ENCODE measurements around the gene NUTM1.

The NUTM1 gene

DNA sequence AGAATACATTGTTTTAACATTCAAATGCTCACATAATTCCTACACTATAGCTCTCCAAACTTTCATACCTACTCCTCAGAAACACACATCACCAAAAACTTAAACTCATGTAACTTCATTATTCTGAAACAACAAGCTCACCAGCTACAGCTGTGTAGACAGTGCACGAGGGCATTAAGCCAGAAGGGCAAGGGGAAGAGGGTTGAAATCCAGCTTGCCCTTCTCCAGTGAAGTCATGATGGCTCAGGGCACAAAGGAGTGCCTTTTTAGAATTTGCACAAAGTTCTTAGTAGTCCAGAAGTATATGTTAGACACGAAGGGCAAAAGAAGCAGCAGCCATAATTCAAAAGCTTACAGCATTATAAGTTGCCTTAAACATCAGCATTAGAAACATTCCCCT, 14.1 kb upstream of the NUTM1 start:
- in situ Hi-C loops (cut with MboI; ENCODE audit: low sequenced_read_pairs, unreplicated experiment): no loop called here
- TF ChIP-seq, protein P1, sequence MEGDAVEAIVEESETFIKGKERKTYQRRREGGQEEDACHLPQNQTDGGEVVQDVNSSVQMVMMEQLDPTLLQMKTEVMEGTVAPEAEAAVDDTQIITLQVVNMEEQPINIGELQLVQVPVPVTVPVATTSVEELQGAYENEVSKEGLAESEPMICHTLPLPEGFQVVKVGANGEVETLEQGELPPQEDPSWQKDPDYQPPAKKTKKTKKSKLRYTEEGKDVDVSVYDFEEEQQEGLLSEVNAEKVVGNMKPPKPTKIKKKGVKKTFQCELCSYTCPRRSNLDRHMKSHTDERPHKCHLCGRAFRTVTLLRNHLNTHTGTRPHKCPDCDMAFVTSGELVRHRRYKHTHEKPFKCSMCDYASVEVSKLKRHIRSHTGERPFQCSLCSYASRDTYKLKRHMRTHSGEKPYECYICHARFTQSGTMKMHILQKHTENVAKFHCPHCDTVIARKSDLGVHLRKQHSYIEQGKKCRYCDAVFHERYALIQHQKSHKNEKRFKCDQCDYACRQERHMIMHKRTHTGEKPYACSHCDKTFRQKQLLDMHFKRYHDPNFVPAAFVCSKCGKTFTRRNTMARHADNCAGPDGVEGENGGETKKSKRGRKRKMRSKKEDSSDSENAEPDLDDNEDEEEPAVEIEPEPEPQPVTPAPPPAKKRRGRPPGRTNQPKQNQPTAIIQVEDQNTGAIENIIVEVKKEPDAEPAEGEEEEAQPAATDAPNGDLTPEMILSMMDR (IDR thresholded peaks at IDR 0.05; ENCODE audit: borderline replicate concordance, control extremely low read depth, extremely low read depth, insufficient read depth, missing control alignments): no peak

DNA sequence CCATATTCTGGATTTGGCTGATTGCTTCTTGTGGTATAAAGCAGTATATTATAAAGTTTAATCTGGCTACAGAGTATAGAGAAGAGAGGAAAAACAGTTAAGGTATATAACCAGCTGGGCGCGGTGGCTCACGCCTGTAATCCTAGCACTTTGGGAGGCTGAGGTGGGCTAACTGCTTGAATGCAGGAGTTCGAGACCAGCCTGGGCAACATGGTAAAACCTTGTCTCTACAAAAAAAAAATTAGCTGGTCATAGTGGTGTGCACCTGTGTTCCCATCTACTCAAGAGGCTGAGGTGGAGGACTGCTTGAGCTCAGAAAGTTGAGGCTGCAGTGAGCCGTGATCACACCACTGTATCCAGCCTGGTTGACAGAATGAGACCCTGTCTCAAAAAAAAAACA, 12.8 kb upstream of the NUTM1 start:
- in situ Hi-C loops (cut with MboI; ENCODE audit: low sequenced_read_pairs, unreplicated experiment): no loop called here
- TF ChIP-seq, protein P1 (IDR thresholded peaks at IDR 0.05; ENCODE audit: borderline replicate concordance, control extremely low read depth, extremely low read depth, insufficient read depth, missing control alignments): no peak
- no peak for DNase-seq (ENCODE audit: low spot score)

More for the DNA sequence above, 14.1 kb upstream of the NUTM1 start:
- no peak for DNase-seq (ENCODE audit: low spot score)

GRCh38 chr15:34331809-34332208, 11.3 kb upstream of the NUTM1 start:
- TF ChIP-seq, protein P1 (IDR thresholded peaks at IDR 0.05; ENCODE audit: borderline replicate concordance, control extremely low read depth, extremely low read depth, insufficient read depth, missing control alignments): no peak
- no peak for DNase-seq (ENCODE audit: low spot score)
- in situ Hi-C loops (cut with MboI; ENCODE audit: low sequenced_read_pairs, unreplicated experiment): no loop called here

DNA sequence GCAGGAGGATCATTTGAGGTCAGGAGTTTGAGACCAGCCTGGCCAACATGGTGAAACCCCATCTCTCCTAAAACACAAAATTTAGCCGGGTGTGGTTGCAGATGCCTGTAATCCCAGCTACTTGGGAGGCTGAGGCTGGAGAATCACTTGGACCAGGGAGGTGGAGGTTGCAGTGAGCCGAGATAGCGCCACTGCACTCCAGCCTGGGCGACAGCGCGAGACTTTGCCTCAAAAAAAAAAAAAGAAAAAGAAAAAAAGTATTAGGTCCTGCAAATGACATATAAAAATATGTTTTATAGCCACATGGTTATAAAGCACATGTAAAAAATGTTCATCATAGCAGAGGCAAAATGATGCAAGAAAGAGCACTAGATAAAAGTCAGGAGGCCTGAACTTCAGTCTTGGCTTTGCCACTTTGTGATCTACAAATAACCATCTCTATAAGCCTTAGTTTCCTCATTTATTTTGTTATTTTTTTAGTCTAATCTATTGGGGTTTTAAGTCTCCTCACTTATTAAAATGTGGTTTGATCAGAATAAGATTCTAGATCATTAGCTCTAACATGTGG, 10.5 kb upstream of the NUTM1 start:
- TF ChIP-seq, protein P1 (IDR thresholded peaks at IDR 0.05; ENCODE audit: borderline replicate concordance, control extremely low read depth, extremely low read depth, insufficient read depth, missing control alignments): no peak
- in situ Hi-C loops (cut with MboI; ENCODE audit: low sequenced_read_pairs, unreplicated experiment): no loop called here
- DNase-seq (ENCODE audit: low spot score): no peak

- TF ChIP-seq, protein P1 (IDR thresholded peaks at IDR 0.05; ENCODE audit: borderline replicate concordance, control extremely low read depth, extremely low read depth, insufficient read depth, missing control alignments): no peak
- in situ Hi-C loops (cut with MboI; ENCODE audit: low sequenced_read_pairs, unreplicated experiment): no loop called here
- DNase-seq (ENCODE audit: low spot score): no peak
These were observed 8.4 kb upstream of the NUTM1 start for GRCh38 chr15:34334672-34335071.

DNA sequence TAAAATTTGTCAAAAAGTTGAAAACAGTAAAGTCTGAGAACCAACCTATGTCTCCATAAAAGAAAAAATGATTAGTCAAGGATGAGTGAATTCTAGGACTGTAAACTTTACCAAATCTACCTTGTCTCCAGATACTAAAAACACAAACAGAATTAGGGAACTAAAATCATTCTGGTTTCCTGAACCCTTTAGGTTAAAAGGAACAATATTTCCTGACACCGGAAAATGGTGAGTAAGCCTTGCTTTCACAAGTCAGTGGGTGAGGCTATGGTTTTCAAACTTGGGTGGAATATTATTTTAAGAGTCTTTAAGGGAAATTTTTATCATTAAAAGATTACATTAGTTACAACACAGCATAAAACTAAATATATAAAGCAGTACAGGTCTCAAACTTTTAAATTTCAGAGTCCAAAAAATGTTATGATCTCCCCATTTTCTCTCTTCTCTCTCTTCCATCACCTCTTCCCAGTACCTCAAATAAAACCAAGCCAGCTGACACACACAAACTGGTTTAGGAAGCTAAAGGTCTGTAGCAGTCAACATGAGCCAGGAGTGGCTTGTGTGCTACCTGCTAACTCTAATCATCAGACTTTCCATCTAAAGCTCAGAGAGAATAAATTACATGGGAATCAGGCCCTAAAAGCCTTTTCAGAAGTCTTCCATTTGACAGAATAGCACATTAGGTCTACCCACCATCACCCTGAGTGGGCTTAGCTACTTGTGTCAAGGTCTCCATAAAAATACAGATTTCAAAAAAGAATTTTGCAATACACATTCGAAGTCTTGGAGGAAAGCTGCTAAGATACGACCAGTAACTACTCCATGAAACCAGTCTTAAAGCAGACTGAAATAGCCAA, 7.7 kb upstream of the NUTM1 start:
- TF ChIP-seq, protein P1 (IDR thresholded peaks at IDR 0.05; ENCODE audit: borderline replicate concordance, control extremely low read depth, extremely low read depth, insufficient read depth, missing control alignments): no peak
- in situ Hi-C loops (cut with MboI; ENCODE audit: low sequenced_read_pairs, unreplicated experiment): no loop called here
- no peak for DNase-seq (ENCODE audit: low spot score)

Measured in GM13976 (cell line).